ENCODE results near the gene PPIL4.

- TF ChIP-seq POLR2AphosphoS5 (IDR thresholded peaks at IDR 0.05) (no peak), CTCF (IDR thresholded peaks at IDR 0.05) (no peak), POLR2A (IDR thresholded peaks at IDR 0.05; ENCODE audit: low read depth) (no peak)
These were observed 67.1 kb downstream of the PPIL4 start for GRCh38 chr6:149478631-149479314.

Data from esophagus muscularis mucosa (tissue), 3 donors.